GM23338 (cell line): Measurements from ENCODE around the gene RAMAC. TPM values are rescaled to one million over a fixed set of nuclear protein-coding genes. Genes with fewer than 3 reads are reported as not detected.

Experiments used
- ATAC-seq: fragments of 200-7000 bp; cut with Tn5 transposase; 3 replicates; pipeline ENCODE4 v1.9.1; 2020
- DNase-seq: peaks from one replicate; pipeline ENCODE4 v3.0.0-alpha.2; 2015; ENCODE audit warnings: low spot score
- H2AFZ ChIP-seq: fragments of 200-600 bp; sonication (generic); 2 replicates; pipeline ENCODE4 v1.8.0; 2016; ENCODE audit warnings: antibody characterized with exemption, mild to moderate bottlenecking, moderate library complexity
- H3F3A ChIP-seq: fragments of 200-600 bp; sonication (generic); replicated peaks from 2 replicates; pipeline ENCODE4 v1.8.0; 2017; ENCODE audit warnings: antibody characterized with exemption, mixed run types, low read depth
- H3K27ac ChIP-seq: fragments of 200-600 bp; sonication (generic); 2 replicates; pipeline ENCODE4 v1.6.1; 2016; ENCODE audit warnings: low read depth
- H3K27me3 ChIP-seq: fragments of 200-600 bp; sonication (generic); 2 replicates; pipeline ENCODE4 v1.8.0; 2016; ENCODE audit warnings: mild to moderate bottlenecking, mixed run types, moderate library complexity; ENCODE audit not compliant: insufficient read depth
- H3K36me3 ChIP-seq: fragments of 200-600 bp; sonication (generic); 2 replicates; pipeline ENCODE4 v1.8.0; 2016; ENCODE audit warnings: mild to moderate bottlenecking; ENCODE audit not compliant: insufficient read depth
- H3K4me1 ChIP-seq: fragments of 200-600 bp; sonication (generic); 2 replicates; pipeline ENCODE4 v1.8.0; 2016; ENCODE audit warnings: mild to moderate bottlenecking, moderate library complexity; ENCODE audit not compliant: insufficient read depth
- H3K4me2 ChIP-seq: fragments of 200-600 bp; sonication (generic); 2 replicates; pipeline ENCODE4 v1.7.1; 2017; ENCODE audit warnings: mixed run types
- H3K4me3 ChIP-seq: fragments of 200-600 bp; sonication (generic); 2 replicates; pipeline ENCODE4 v1.6.1; 2016; ENCODE audit warnings: mixed run types
- H3K79me2 ChIP-seq: fragments of 200-600 bp; sonication (generic); replicated peaks from 2 replicates; pipeline ENCODE4 v1.8.0; 2017; ENCODE audit warnings: mild to moderate bottlenecking; ENCODE audit not compliant: insufficient read depth
- H3K9me2 ChIP-seq: fragments of 200-600 bp; sonication (generic); 2 replicates; pipeline ENCODE4 v1.8.0; 2017; ENCODE audit not compliant: insufficient read depth
- H4K20me1 ChIP-seq: fragments of 200-600 bp; sonication (generic); replicated peaks from 2 replicates; pipeline ENCODE4 v1.8.0; 2017; ENCODE audit warnings: mild to moderate bottlenecking; ENCODE audit not compliant: insufficient read depth
- H3K27ac Mint-ChIP-seq: 2 replicates; pipeline ENCODE4 v1.8.0; 2020; ENCODE audit warnings: inconsistent platforms, mild to moderate bottlenecking, moderate library complexity, mixed read lengths
- H3K27me3 Mint-ChIP-seq: 3 replicates; pipeline ENCODE4 v1.8.0; 2022; ENCODE audit warnings: low read depth, mild to moderate bottlenecking, moderate library complexity, mixed read lengths, inconsistent platforms; ENCODE audit not compliant: insufficient read depth, poor library complexity
- H3K36me3 Mint-ChIP-seq: 3 replicates; pipeline ENCODE4 v1.8.0; 2021; ENCODE audit warnings: low read depth, mild to moderate bottlenecking, inconsistent platforms, moderate library complexity, mixed read lengths
- H3K4me1 Mint-ChIP-seq: 3 replicates; pipeline ENCODE4 v1.8.0; 2020; ENCODE audit warnings: mild to moderate bottlenecking, inconsistent platforms, mixed read lengths
- H3K4me3 Mint-ChIP-seq: 3 replicates; pipeline ENCODE4 v1.8.0; 2021; ENCODE audit warnings: moderate library complexity, mild to moderate bottlenecking, inconsistent platforms, mixed read lengths
- H3K9me3 Mint-ChIP-seq: 3 replicates; pipeline ENCODE4 v1.8.0; 2020; ENCODE audit warnings: moderate library complexity, mild to moderate bottlenecking, inconsistent platforms, mixed read lengths
- CREB1 ChIP-seq: fragments of 250-450 bp; sonication (Bioruptor Pico); IDR thresholded peaks from 2 replicates; pipeline ENCODE4 v1.5.0; 2020; ENCODE audit warnings: low read depth, mild to moderate bottlenecking, moderate library complexity
- CTCF ChIP-seq, 2 experiments: fragments of 200-600 bp in 1 of 2; sonication (generic) in 1 of 2; conservative IDR thresholded peaks; 2 replicates each; pipeline versions ENCODE4 v1.5.1 to v1.6.1; 2016 to 2017; ENCODE audit warnings: antibody characterized with exemption in 2 of 2, low read depth in 2 of 2, mild to moderate bottlenecking in 2 of 2, moderate library complexity in 1 of 2
- ETS1 ChIP-seq: IDR thresholded peaks from 2 replicates; pipeline ENCODE4 v1.6.1; 2016; ENCODE audit warnings: antibody characterized with exemption
- EZH2phosphoT487 ChIP-seq: fragments of 200-600 bp; sonication (generic); IDR thresholded peaks from one replicate; pipeline ENCODE4 v1.8.1; 2018; ENCODE audit warnings: antibody characterized with exemption; ENCODE audit not compliant: unreplicated experiment
- REST ChIP-seq: IDR thresholded peaks from one replicate; pipeline ENCODE4 v1.6.1; 2018; ENCODE audit warnings: antibody characterized with exemption; ENCODE audit not compliant: unreplicated experiment
- STAT1 ChIP-seq: IDR thresholded peaks from one replicate; pipeline ENCODE4 v1.6.1; 2016; ENCODE audit warnings: antibody characterized with exemption; ENCODE audit not compliant: unreplicated experiment
- ZNF114 ChIP-seq: fragments of 250-450 bp; sonication (Bioruptor Pico); IDR thresholded peaks from 2 replicates; pipeline ENCODE4 v1.5.0; 2020; ENCODE audit warnings: mild to moderate bottlenecking, moderate library complexity
- polyA plus RNA-seq: library from polyadenylated mRNA; unstranded; fragments of >200 nt; fragmentation: Nextera tagmentation; extraction: Ambion mirVana; gene quantifications from 2 replicates; pipeline ENCODE4 v1.2.1, GENCODE V29; 2016
- total RNA-seq: library from RNA; depleted of rRNA; stranded (reverse); fragments of >200 nt; shearing (Covaris generic); gene quantifications from 2 replicates; pipeline ENCODE4 v1.2.3, GENCODE V29; 2014

RAMAC gene
- total and polyA plus RNA-seq, 2 experiments from 2014 or later = 27.4 to 58.6 TPM

DNA sequence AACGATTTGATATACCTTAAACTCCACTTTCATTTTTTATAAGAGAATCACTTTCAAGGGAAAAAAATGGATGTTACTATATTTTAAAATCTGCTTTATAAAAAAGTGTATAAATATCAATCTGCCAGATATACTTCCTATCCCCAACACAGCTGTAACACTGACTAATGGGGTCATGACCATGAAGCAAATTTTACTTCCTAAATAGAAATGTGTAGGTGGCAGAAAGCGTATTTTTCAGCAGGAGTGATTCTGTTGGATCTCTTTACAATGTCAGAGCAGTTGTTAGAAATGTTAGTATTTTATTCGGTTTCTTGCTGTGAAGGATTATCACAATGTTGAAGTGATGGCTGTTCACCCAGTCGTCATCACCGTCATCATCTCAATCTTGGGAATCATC is 30.9 kb downstream of the RAMAC start (continued):
- no peak for TF ChIP-seq ETS1
- no peak for TF ChIP-seq ZNF114 (CRISPR knock-in tag)
- no peak for TF ChIP-seq REST

DNA sequence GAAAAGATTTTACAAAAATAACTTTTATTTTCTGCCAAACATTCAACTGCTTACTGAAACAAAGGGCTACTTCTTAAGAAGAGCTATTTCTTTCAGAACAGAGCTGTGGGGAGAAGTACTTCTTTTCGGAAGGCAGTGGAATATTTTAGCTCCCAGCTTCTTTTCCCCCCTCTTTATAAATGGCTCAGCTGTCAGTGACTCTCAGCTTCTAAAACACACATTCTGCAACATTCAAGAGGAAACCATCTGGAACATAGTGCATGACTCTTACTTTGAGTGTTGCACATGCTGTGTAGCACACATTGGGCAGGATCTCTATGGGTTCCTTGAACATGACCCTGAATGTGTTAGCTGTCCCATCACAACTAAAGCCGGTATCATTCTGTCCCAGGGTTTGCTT is 32.4 kb downstream of the RAMAC start:
- Histone ChIP-seq H3K4me3 (no peak overlapping the region), H3K27ac (no peak overlapping the region), H3K4me1 (no peaks in the 10 kb centered on the region), H3K36me3 (peaks cover 16% of the 10 kb centered on the region; the same call in 1 of the 2 replicates), H3K4me2 (no peak overlapping the region), H2AFZ (no peak overlapping the region), H3K9me2 (no peaks in the 10 kb centered on the region), H3K27me3 (no peaks in the 10 kb centered on the region), H4K20me1 (no peaks in the 10 kb centered on the region), H3K79me2 (no peaks in the 10 kb centered on the region), H3F3A (no peaks in the 10 kb centered on the region; the same call in 1 of the 2 replicates)
- no peaks in the 10 kb centered on the region; the same call in 2 of the 3 replicates for H3K9me3 Mint-ChIP-seq
- DNase-seq (no peak), ATAC-seq (no peak)
- peaks cover 35% of the 10 kb centered on the region; the same call in 2 of the 3 replicates for H3K36me3 Mint-ChIP-seq
- H3K4me3 Mint-ChIP-seq = no peak overlapping the region
- H3K27ac Mint-ChIP-seq = no peak overlapping the region
- peaks cover 8% of the 10 kb centered on the region for H3K27me3 Mint-ChIP-seq
- TF ChIP-seq CREB1 (CRISPR knock-in tag) = no peak
- no peak for TF ChIP-seq CTCF (conservative IDR thresholded peaks at IDR 0.05; ENCODE audit: low read depth in 2 of 2)
- TF ChIP-seq ETS1 = no peak
- TF ChIP-seq EZH2phosphoT487 = no peak
- TF ChIP-seq STAT1 = no peak
- peaks cover 6% of the 10 kb centered on the region for H3K4me1 Mint-ChIP-seq
